Endothelial cell (in vitro differentiated cells): Measurements from ENCODE around the gene MST1. TPM values are rescaled to one million over a fixed set of nuclear protein-coding genes. Genes with fewer than 3 reads are reported as not detected.

Experiments used
- DNase-seq: peaks from one replicate; pipeline ENCODE4 v3.0.0; 2021; ENCODE audit warnings: low spot score
- H3K27ac Mint-ChIP-seq: one replicate; pipeline ENCODE4 v1.8.0; 2021; ENCODE audit warnings: mixed read lengths, inconsistent platforms; ENCODE audit not compliant: unreplicated experiment
- H3K27me3 Mint-ChIP-seq: one replicate; pipeline ENCODE4 v1.8.0; 2021; ENCODE audit warnings: mild to moderate bottlenecking, moderate library complexity, mixed read lengths, inconsistent platforms; ENCODE audit not compliant: unreplicated experiment
- H3K36me3 Mint-ChIP-seq: one replicate; pipeline ENCODE4 v1.8.0; 2021; ENCODE audit warnings: mild to moderate bottlenecking, low read depth, mixed read lengths, inconsistent platforms; ENCODE audit not compliant: unreplicated experiment
- H3K4me1 Mint-ChIP-seq: one replicate; pipeline ENCODE4 v1.8.0; 2021; ENCODE audit warnings: mild to moderate bottlenecking, mixed read lengths, inconsistent platforms; ENCODE audit not compliant: unreplicated experiment
- H3K4me3 Mint-ChIP-seq: one replicate; pipeline ENCODE4 v1.8.0; 2021; ENCODE audit warnings: mild to moderate bottlenecking, mixed read lengths, inconsistent platforms; ENCODE audit not compliant: unreplicated experiment
- H3K9me3 Mint-ChIP-seq: one replicate; pipeline ENCODE4 v1.8.0; 2021; ENCODE audit warnings: mixed read lengths, inconsistent platforms; ENCODE audit not compliant: unreplicated experiment
- long read RNA-seq: library from polyadenylated mRNA; unstranded; transcript quantifications from one replicate; pipeline ENCODE4 v2.0.0, GENCODE V29; 2020; ENCODE audit not compliant: unreplicated experiment
- total RNA-seq: library from RNA; stranded (reverse); fragmentation: NEBNext Ultra II Directional; extraction: Animal tissue kit (Norgen Biotek cat#: 25700); gene quantifications from one replicate; pipeline ENCODE4 v1.2.1, GENCODE V29; 2021; ENCODE audit not compliant: unreplicated experiment
- TF ChIP-seq, protein P1 (sequence below): fragments of 200-600 bp; sonication (generic); IDR thresholded peaks from one replicate; pipeline ENCODE4 v1.5.0; 2021; ENCODE audit warnings: antibody characterized with exemption; ENCODE audit not compliant: unreplicated experiment

MST1 gene
- total RNA-seq: 22.0 TPM
- long read RNA-seq: 0 reads

DNA sequence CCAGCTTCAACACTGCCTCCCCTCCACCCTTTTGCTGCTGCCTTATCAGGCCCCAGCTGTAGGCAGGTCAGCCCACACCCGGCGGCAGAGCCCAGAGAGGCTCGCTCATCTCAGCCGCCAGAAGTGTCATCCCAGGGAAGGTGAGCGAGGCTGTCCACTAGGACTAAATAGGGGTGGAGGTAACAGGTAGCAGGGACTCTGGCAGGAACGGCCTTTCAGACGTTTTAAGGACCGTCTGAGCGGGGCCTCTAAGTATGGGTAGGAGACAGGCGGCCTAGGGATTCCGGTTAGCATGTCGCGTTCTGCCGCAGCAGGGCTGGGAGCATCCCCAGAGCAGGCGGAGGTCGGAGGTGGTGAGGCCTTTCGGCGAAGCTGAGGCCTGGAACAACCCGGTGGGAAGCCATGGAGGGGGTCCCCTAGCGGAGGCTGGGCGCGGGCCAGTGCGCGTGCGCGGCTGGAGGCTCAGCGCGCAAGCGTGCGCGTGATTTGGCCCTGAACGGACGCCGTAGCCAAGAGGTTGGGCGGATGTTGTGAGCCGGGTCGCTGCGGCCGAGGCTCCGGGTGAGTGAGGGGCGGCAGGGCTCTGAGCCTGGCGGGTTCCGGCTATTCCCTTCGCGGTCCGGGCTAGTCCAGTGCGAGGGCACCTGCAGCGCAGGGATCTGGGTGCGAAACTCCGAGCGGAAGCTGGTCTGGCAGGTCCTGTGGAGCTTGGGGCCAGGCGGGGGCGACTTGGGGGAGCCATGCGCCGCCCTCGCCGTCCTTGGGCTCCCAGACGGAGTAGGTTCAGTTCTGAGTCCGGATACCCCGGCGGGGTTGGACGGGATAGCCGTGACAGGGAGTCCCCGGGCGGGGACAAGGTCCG lies at the start of gene MST1, which contains the start of gene RNF123:
TSS of gene MST1 (minus strand) at position 429 of the 862 bp plus-strand sequence. CDS start 783 bp downstream, outside the sequence.
TSS of gene RNF123 (plus strand) at position 512 of the 862 bp plus-strand sequence. CDS start 1,609 bp downstream, outside the sequence.
- Mint-ChIP-seq H3K4me1 (peaks cover 12% of the 10 kb centered on the region), H3K4me3 (peak within 1 kb of the TSS; percentile 92), H3K36me3 (peaks cover 6% of the 10 kb centered on the region), H3K27me3 (peaks cover 4% of the 10 kb centered on the region), H3K27ac (peak within 1 kb of the TSS; percentile 70), H3K9me3 (no peaks in the 10 kb centered on the region)
- TF ChIP-seq, protein P1, sequence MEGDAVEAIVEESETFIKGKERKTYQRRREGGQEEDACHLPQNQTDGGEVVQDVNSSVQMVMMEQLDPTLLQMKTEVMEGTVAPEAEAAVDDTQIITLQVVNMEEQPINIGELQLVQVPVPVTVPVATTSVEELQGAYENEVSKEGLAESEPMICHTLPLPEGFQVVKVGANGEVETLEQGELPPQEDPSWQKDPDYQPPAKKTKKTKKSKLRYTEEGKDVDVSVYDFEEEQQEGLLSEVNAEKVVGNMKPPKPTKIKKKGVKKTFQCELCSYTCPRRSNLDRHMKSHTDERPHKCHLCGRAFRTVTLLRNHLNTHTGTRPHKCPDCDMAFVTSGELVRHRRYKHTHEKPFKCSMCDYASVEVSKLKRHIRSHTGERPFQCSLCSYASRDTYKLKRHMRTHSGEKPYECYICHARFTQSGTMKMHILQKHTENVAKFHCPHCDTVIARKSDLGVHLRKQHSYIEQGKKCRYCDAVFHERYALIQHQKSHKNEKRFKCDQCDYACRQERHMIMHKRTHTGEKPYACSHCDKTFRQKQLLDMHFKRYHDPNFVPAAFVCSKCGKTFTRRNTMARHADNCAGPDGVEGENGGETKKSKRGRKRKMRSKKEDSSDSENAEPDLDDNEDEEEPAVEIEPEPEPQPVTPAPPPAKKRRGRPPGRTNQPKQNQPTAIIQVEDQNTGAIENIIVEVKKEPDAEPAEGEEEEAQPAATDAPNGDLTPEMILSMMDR: no peak
- DNase-seq: peak; percentile 95

DNA sequence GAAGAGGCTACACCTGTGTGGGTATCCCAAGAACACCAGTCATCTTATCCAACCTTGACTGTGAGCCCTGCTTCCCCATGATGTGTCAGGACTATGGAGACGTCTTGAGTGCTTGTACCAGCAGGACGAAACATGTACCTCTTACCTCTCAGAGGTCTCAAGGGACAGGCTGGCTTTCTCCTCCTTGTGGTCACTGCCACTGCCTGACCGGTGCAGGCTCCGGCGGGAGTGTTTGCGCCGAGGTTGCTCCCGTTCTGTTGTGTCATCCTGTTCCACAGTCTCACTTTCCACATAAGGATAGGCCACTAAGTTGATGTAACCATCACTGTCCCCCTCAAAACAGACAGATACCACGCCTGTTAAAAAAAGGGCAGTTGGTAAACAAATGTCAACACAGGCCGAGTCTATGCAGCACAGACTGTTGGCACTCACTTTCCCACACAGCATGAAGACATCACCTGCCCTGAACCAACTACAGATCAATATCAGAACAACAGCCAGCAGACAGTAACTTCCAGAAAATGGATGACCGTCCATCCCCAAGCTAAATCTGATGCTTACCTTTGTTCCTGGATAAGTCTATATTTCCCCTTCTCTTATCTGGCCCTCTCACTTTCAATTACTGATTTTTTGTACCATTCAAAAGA lies 48.9 kb upstream of the MST1 start:
- DNase-seq: no peak
- H3K36me3 Mint-ChIP-seq: peaks cover 29% of the 10 kb centered on the region
- no peaks in the 10 kb centered on the region for H3K4me1 Mint-ChIP-seq
- TF ChIP-seq, protein P1: no peak
- H3K27me3 Mint-ChIP-seq: peaks cover 2% of the 10 kb centered on the region
- H3K27ac Mint-ChIP-seq: peak overlapping the region; percentile 38
- H3K4me3 Mint-ChIP-seq: peak overlapping the region; percentile 13
- no peaks in the 10 kb centered on the region for H3K9me3 Mint-ChIP-seq

DNA sequence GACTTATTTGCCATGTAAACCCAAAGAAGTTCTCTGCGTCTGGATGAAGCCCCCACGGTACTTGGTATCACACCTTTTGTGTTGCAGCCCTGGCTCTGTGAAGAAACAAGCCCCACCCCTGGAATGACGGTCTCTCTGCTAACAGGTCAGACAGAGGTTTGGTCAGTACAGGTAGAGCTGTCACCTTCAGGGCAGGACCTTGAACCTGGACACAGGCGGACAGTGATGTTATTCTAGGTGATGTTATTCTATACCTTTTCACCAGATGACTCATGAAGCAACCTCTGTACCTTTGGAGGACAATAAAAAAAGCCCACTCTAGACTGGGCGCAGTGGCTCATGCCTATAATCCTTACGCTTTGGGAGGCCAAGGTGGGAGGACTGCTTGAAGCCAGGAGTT lies 45.5 kb upstream of the MST1 start:
- TF ChIP-seq, protein P1: no peak
- Mint-ChIP-seq H3K27ac (no peak overlapping the region), H3K4me3 (no peak overlapping the region), H3K9me3 (no peaks in the 10 kb centered on the region), H3K36me3 (peaks cover 38% of the 10 kb centered on the region), H3K4me1 (no peaks in the 10 kb centered on the region), H3K27me3 (peaks cover 2% of the 10 kb centered on the region)
- no peak for DNase-seq

DNA sequence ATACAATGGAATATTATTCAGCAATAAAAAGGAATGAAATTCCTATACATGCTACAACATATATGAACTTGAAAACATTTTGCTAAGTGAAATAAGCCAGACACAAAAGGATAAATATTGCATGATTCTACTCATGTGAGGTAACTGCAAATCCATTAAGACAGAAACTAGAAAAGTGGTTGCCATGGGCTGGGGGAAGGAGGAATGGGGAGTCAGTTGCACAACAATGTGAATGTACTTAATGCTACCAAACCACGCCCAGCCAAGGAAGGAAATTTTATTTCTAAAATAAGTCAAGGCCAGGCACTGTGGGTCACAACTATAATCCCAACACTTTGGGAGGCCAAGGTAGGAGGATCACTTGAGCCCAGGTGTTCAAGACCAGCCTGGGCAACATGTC lies 44.3 kb upstream of the MST1 start:
- Mint-ChIP-seq H3K27ac (no peak overlapping the region), H3K9me3 (no peaks in the 10 kb centered on the region), H3K27me3 (peaks cover 2% of the 10 kb centered on the region), H3K36me3 (peaks cover 36% of the 10 kb centered on the region), H3K4me1 (no peaks in the 10 kb centered on the region), H3K4me3 (no peak overlapping the region)
- no peak for DNase-seq
- TF ChIP-seq, protein P1: no peak

DNA sequence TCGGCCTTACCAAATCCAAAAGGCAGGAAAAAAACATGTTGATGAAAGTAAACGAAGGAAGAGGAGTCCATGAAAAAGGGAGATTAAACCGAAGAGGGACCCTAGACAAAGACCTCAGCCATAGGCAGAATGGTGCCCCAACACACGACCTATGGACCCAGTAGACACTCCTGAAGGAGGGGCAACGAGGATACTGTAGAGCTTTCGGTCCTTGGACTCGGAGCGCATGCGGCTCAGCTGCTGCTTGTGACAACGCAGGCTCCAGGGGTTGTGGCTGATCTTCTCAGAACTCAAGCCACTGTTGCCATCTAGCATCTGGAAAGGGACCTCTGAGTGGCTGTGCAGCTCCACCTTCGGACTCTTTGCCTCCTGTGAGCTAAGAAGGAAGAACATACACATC lies 43.3 kb upstream of the MST1 start:
- H3K4me1 Mint-ChIP-seq: no peaks in the 10 kb centered on the region
- no peak overlapping the region for H3K27ac Mint-ChIP-seq
- no peak overlapping the region for H3K4me3 Mint-ChIP-seq
- no peak for DNase-seq
- peaks cover 2% of the 10 kb centered on the region for H3K27me3 Mint-ChIP-seq
- peaks cover 29% of the 10 kb centered on the region for H3K36me3 Mint-ChIP-seq
- TF ChIP-seq, protein P1: no peak
- H3K9me3 Mint-ChIP-seq: no peaks in the 10 kb centered on the region
